Glomerular visceral epithelial cell (primary cell): Measurements from ENCODE around the gene STARD10.
"Not testable (repeated sequence)": the region's sequence is repeated elsewhere in the genome, so short reads cannot be mapped to it uniquely, and the experiment has no call there.

ENCODE experiments used
- DNase-seq: peaks from one replicate; pipeline ENCODE4 v3.0.0-alpha.2; 2016; ENCODE audit errors: extremely low spot score

STARD10 gene

DNA sequence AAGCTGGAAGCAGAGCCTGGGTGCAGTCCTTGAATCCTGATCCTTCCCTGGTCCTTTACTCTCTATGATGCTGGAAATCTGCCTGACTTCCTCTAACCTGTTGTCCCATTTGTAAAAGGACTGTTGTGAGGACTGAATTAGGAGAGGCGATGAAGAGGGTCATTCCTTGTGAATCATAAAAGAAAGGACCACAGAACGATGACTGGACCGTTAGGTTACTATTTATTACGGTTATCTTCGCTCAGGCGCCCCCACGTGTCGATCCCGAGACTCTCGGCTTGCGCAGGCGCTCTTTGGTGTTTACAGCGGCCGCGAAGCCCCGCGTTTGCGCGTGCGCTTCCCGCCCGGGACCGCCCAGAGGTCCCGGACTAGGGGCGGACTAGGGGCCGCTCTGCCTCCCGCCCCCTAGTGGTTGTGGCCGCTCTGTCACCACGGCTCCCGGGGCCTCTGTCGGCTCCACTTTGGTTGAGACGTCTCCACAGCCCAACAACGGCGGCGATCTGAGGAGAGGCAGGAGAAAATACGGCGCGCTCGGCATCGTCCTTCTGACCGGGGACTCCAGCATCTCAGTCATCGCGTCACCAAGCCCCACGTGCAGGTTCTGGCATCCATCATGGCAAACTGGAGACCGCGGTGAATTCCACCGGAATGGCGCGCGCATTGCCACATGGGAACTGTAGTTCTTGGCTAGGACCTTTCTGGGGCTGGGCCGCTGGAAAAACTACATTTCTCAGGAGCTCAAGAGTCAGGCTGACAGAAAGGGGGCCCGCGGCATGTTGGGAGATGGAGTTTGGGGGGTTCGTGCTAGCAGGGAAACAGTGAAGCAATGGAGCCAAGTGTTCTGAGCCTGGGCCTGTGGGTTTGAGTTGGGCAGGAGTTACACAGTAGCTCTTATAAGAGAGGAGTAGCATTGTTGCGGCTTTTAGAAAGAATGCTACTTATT is at the start of gene STARD10:
TSS of gene STARD10 (minus strand) at position 623 of the 943 bp plus-strand sequence. CDS start 12,866 bp downstream, outside the sequence.
- DNase-seq, result peak; percentile 95

DNA sequence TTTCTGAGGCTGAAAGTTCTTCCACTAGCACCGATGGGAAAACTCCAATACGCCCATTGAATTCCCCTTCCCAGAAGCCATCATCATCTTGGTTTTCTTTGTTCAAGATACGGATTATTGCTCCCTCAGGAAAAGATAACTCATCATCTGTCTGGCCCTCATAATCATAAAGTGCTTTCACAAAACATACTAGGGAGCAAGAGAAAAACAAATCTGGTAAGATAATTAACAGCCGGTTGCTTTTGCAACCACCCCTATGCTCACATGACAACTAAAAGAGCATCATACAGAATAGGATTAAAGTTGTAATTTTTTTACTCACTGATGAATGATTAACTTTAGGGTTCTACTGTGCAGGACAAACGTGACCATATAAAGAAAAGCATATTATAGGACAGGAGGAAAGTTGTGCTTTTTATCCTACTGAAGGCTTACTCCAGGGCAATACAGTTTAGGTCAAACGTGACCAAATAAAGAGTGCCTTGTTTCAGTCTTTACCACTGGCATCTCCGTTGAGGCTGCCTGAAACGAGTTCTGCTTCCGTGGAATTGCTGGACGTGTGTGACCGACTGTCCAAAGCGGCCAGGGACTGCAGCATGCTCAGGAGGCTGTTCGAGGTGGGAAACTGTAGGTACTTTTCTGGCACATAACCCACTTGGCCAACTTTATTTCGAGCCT is 48.9 kb upstream of the STARD10 start:
- no peak for DNase-seq

DNA sequence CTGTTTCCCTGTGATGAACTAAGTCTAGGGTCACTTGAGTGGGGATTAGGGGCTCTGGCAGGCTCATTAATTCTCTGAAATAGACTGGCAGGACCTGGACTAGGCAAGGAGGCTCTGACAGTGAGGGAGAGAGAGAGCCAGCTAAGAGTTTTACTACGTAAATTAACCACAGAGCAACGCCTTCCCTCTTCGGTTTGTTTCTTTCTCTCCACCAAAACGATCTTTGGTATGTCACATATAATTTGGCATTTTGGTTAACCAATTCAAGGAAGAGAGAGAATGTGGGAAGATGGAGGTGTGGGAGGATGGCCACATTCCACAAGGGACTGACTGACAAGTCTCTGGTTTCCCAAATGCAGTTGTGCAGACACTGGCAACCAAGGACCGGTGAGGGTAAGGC is 48.3 kb upstream of the STARD10 start:
- DNase-seq, result no peak

- DNase-seq, result no peak
These were observed 47.5 kb upstream of the STARD10 start for GRCh38 chr11:72841397-72841796.

DNA sequence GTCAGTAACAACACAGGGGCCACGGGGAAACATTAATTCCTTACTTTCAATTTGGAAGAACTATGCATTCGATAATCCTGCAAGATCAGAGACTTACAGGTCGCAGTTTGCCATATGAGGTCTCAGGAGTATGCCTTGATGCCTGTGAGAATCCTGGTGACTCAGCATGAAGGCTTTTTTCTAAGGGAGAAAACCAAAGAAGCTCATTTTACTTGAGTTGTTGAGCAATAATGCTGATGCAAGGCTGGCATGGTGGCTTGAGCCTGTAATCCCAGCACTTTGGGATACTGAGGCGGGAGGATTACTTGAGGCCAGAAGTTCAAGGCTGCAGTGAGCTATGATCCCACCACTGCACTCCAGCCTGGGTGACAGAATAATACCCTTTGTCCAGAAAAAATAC is 46.9 kb upstream of the STARD10 start:
- DNase-seq, result peak; percentile 23

DNA sequence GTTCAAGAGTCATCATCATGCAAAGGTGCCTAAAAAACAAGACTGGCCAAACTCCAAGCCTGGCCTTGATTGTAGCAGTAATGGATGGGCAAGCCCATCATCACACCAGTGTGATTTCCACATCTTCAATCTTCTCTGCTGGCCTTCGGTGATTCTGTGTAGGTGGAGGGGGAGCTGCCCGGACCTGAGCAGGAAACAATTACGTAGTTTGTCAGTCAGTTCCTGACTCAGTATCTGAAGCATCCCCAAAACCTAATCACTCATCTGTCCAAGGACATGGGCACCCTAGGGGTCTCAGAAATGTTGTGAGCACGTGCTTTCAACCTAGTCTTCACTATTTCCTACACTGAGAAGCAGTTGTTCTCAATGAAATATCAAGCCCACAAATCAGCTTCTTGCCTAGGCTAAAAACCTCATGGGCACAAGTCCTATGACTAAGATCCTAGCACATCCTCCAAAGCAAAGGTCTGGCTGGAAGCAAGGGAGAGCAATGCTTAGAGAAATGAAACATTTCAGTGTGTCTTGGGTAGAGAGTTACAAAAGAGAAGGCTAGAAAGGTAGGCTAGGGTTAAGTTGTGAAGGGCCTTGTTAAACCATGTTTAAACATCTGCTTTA is 45.0 kb upstream of the STARD10 start:
- no peak for DNase-seq

- no peak for DNase-seq
These were observed 42.3 kb upstream of the STARD10 start for GRCh38 chr11:72836111-72836510.

DNA sequence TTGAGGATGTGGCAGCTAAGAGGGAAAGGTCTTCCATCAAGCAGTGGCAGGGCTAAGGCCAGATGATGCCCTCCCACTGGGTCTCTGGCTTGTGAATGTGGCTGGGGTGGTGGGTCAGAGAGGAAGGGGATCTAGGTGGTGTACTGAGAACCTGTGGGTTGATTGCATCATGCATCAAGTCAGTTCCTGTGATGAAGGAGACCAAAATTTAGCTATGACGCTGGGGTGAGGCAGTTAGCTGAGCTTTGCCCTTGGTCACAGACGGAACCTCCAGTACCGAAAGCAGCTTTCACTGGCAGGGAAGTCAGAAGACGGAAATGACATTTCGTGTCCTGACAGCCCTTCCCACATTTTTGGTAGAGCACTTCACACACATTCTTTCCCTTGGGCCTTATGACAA is 41.1 kb upstream of the STARD10 start:
- no peak for DNase-seq

DNA sequence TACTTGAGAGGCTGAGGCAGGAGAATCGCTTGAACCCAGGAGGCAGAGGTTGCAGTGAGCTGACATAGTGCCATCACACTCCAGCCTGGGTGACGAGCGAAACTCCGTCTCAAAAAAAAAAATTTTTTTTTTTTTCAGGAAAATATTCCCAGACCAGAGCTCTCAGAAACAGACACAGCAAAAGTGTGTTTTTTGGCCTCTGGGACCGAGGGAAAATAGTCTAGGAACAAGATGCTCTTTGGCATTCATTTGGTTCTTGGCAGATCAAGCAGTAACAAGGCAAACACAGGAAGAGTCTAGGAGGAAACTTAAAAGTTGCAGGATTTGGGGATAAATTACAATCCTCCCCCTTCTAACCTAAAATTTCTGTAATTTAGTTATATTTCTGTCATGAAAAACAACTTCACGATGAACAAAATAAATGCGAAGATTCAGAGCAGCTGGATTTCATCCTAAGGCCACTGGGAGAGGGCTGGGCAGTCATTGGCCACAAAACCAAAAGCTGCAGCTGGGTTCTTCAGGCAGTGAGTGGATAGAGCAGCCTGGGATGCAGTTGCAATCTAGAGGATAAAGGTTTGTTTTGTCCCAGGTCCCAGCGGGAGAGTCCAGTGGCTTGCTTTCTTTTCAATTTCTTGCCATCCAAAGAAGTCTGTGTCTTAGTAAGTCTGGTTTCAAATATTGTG is 40.1 kb upstream of the STARD10 start:
- DNase-seq, result no peak

- no peak for DNase-seq
These were observed 39.4 kb upstream of the STARD10 start for GRCh38 chr11:72833083-72833733.

- no peak for DNase-seq
These were observed 38.6 kb upstream of the STARD10 start for GRCh38 chr11:72832301-72833082.

DNA sequence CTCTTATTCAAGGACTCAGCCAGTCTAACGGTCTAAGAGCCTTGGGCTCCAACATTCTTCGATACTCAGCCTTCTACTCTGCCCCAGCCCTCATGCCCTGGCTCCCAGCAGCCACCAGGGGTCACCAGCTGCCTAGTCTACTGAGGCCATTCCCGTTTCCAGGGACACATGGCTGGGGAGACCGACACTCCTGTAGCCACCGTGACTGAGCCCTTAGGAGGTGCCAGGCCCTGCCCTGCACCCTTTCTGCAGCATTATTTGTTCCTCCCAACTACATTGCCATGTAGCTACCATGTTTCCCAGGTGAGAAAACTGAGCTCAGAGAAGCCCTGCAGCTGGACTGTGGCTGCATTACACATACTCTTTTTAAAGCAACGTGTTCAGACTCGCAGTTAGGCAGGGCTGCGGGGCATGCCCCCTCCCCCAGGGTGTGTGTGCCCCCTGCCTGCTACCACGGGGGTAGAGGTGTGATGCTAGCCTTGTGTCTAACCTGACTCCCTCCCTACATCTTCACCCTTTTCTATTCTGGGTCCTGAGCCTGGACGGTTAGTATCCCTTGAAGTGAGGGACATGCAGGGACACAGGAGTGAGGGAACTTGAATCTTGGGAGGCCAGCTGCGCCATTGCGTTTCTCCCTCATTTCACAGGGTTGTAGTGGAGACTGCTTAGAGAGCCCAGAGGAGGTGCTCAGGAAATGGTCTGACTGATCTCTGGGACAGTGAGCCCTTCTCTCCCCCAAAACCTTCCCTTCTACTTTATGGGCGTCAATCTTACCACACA is 37.9 kb upstream of the STARD10 start:
- DNase-seq, result peak; percentile 76

GRCh38 chr11:72829884-72830533 is 36.2 kb upstream of the STARD10 start:
- DNase-seq, result no peak

GRCh38 chr11:72829178-72829577 is 35.3 kb upstream of the STARD10 start:
- DNase-seq, result no peak

DNA sequence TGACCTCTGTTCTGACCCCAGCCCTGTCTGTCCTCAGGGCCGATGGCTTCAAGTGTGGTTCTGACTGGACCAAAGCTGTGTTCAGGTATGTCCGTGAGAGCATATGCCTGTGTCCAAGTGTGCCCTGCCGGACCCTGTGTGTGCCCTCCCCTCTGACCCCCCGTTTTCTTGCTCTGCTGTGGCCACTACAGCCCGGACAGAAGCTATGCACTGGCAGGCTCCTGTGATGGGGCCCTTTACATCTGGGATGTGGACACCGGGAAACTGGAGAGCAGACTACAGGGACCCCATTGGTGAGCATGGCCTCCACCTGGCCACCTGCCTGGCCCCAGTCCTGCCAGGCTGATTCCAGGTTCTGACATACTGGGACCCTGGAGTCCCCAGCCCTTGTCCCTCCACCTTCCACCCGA is 34.9 kb upstream of the STARD10 start:
- no peak for DNase-seq

DNA sequence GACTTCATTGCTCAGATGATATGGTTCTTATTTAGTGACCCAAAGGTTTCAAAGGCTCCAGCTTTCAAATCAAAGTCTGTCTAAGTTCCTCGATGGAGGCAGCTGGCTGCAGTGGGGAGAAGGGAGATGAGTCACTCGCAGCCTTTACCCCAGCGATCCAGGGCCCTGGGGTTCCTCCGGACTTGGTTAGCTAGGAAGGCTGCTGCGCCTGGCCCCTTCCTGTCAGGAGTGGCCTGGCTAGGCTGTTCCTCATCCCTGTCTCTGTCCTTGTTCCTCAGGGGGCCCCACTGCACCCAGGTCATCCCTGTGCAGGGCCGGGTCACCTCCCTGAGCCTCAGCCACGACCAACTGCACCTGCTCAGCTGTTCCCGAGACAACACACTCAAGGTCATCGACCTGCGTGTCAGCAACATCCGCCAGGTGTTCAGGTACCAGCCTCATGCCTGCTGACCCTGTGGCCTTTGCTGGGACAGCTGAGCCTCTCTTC is 34.3 kb upstream of the STARD10 start:
- no peak for DNase-seq

GRCh38 chr11:72827656-72828055 is 33.8 kb upstream of the STARD10 start:
- not testable (repeated sequence) for DNase-seq

DNA sequence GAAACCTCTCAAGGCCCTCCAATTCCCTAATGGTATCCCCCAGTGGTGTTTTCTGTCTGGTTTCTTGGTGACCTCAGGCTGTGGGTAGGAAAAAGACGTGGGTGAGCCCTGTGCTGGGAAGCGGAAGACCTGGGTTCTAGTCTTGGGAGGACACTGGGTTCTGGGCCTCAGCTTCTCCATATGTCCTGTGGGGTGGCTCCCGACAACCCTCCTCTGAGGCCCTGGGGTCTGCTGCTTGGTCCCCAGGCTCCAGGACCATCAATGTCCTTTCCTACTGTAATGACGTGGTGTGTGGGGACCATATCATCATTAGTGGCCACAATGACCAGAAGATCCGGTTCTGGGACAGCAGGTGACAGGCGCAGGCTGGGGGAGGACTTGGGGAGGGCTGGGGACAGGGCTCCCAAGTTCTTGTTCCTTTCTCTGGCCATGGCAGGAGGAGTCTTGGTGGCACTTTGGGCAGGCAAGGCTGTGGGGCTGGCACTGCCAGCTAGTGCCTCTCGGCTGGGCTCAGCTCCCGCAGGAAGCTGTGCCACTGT is 33.2 kb upstream of the STARD10 start:
- DNase-seq, result no peak
